WERI-Rb-1 (cell line): ENCODE data around the gene SOX10.

ENCODE experiments used
- DNase-seq: peaks from one replicate; pipeline ENCODE4 v3.0.0-alpha.2; 2020
- H3K27ac ChIP-seq: fragments of 250-450 bp; sonication (Bioruptor Pico); 2 replicates; pipeline ENCODE4 v1.5.1; 2020; ENCODE audit warnings: mild to moderate bottlenecking, moderate library complexity
- H3K27me3 ChIP-seq: fragments of 250-450 bp; sonication (Bioruptor Pico); 2 replicates; pipeline ENCODE4 v1.5.1; 2021; ENCODE audit warnings: mild to moderate bottlenecking, low read depth, moderate library complexity; ENCODE audit not compliant: insufficient read depth, severe bottlenecking
- H3K36me3 ChIP-seq: fragments of 250-450 bp; sonication (Bioruptor Pico); 2 replicates; pipeline ENCODE4 v1.5.1; 2020; ENCODE audit warnings: mild to moderate bottlenecking, moderate library complexity
- H3K4me3 ChIP-seq: 2 replicates; pipeline ENCODE4 v1.5.1; 2011; ENCODE audit warnings: low read depth, mild to moderate bottlenecking, control low read depth, low read length
- H3K9me3 ChIP-seq: fragments of 250-450 bp; sonication (Bioruptor Pico); 2 replicates; pipeline ENCODE4 v1.5.1; 2021; ENCODE audit warnings: mild to moderate bottlenecking, moderate library complexity; ENCODE audit not compliant: severe bottlenecking
- CTCF ChIP-seq: IDR thresholded peaks from 2 replicates; pipeline ENCODE4 v1.5.1; 2011; ENCODE audit warnings: low read depth, mild to moderate bottlenecking, control low read depth, inconsistent platforms, low read length

SOX10 gene

DNA sequence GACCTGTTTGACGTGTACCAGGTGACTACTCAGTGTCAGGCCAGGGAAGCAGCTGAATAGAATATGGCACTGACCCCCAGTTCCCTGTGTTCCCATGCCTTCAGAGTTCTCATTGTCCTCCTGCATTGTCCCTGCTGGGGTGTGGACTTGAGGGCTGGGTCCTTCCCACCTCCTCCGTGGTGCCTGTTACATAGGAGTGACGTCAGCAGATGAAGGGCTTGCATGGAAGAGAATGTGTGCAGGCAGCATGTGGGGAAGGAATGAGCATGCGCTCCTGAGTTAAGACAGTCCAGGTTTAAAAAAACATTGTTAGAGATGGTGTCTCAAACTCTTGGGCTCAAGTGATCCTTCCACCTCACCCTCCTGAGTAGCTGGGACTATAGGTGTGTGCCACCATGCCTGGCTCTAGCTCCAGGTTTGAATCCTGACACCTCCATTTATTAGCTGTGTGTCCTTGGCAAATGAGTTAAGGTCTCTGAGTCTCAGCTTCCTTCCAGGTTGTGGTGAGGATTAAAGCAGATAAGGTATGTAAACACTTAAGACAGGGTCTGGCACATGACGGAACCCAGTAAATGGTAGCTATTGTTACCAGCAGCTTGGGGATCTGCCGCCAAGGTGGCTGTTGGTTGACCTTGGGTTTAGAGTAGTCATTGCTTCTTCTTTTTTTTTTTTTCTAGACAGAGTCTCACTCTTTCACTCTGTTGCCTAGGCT lies 7.5 kb upstream of the SOX10 start:
- Histone ChIP-seq H3K4me3 (no peak overlapping the region), H3K27me3 (no peaks in the 10 kb centered on the region), H3K36me3 (no peaks in the 10 kb centered on the region), H3K27ac (no peak overlapping the region), H3K9me3 (no peaks in the 10 kb centered on the region)
- DNase-seq, result no peak
- TF ChIP-seq CTCF, result no peak

DNA sequence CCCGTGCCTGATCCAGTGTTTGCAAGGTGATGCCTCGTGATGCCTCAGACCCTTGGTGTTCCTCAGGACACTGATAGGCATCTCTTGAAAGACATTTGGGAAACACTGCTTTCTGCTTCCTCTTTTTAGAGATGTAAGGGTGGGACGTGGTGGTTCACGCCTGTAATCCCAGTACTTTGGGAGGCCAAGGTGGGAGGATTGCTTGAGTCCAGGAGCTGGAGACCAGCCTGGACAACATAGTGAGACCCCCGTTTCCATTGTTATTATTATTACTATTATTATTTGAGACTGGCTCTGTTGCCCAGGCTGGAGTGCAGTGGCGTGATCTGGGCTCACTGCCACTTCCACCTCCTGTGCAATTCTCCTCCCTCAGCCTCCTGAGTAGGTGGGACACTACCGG lies 6.5 kb upstream of the SOX10 start:
- DNase-seq, result no peak
- Histone ChIP-seq H3K27ac (no peak overlapping the region), H3K9me3 (no peaks in the 10 kb centered on the region), H3K4me3 (no peak overlapping the region), H3K27me3 (no peaks in the 10 kb centered on the region), H3K36me3 (no peaks in the 10 kb centered on the region)
- TF ChIP-seq CTCF, result no peak

DNA sequence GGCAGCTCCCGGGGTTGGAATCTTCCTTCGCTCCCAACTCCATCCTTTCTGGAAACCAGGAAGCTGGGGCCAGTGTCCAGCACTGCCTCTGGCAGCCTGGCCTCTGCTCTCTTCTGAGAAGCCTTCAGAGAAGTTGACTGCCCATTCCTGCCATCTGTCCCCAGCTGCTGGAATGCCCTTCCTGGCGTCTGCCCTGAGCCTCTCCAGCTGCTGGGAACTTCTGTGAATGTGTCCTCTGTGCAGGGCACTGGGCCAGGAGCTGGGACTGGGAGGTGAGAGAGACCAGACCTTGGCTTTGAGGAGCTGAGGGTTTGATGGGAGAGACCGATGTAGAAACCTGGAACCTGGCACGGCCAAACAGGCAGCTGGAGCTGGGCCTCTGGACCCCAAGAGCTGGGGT lies 5.9 kb upstream of the SOX10 start:
- H3K27me3 ChIP-seq, result no peaks in the 10 kb centered on the region
- DNase-seq, result no peak
- TF ChIP-seq CTCF, result no peak
- H3K4me3 ChIP-seq, result no peak overlapping the region
- H3K9me3 ChIP-seq, result no peaks in the 10 kb centered on the region
- H3K27ac ChIP-seq, result no peak overlapping the region
- H3K36me3 ChIP-seq, result no peaks in the 10 kb centered on the region

- DNase-seq, result no peak
- Histone ChIP-seq H3K27ac (no peak overlapping the region), H3K9me3 (no peaks in the 10 kb centered on the region), H3K36me3 (no peaks in the 10 kb centered on the region), H3K27me3 (no peaks in the 10 kb centered on the region), H3K4me3 (no peak overlapping the region)
- TF ChIP-seq CTCF, result no peak
These were observed 5.0 kb upstream of the SOX10 start for GRCh38 chr22:37989146-37990045.

- no peak for DNase-seq
- no peaks in the 10 kb centered on the region for H3K36me3 ChIP-seq
- H3K27ac ChIP-seq, result no peak overlapping the region
- no peak for TF ChIP-seq CTCF
- H3K4me3 ChIP-seq, result no peak overlapping the region
- H3K27me3 ChIP-seq, result no peaks in the 10 kb centered on the region
- no peaks in the 10 kb centered on the region for H3K9me3 ChIP-seq
These were observed 2.0 kb upstream of the SOX10 start for GRCh38 chr22:37986371-37986770.
